BJ (cell line): ENCODE measurements around the gene CDH23. TPM values are rescaled to one million over a fixed set of nuclear protein-coding genes. Genes with fewer than 3 reads are reported as not detected.
A peak's percentile ranks its signal among the peaks of the same experiment; 100 is the strongest.

Source experiments
- CTCF ChIA-PET: fragments of 350-600 bp; formaldehyde crosslinking; extraction: SDS; loops from one replicate; lab custom pipeline; 2021; ENCODE audit warnings: antibody characterized with exemption, inconsistent platforms; lab: Yijun Ruan, JAX
- POLR2A ChIA-PET: fragments of 300-600 bp; sonication (Branson Sonifier 250); formaldehyde crosslinking; extraction: SDS; loops from one replicate; lab custom pipeline; 2021; ENCODE audit warnings: antibody characterized with exemption; lab: Charles Lee
- DNase-seq: peaks from one replicate; pipeline ENCODE4 v3.0.0-alpha.2; 2011; ENCODE audit warnings: low read depth
- H3K27me3 ChIP-seq: 2 replicates; pipeline ENCODE4 v1.6.0; 2011; ENCODE audit warnings: low read length; ENCODE audit not compliant: control insufficient read depth, insufficient read depth
- H3K36me3 ChIP-seq: 2 replicates; pipeline ENCODE4 v1.5.1; 2011; ENCODE audit warnings: low read length; ENCODE audit not compliant: control insufficient read depth, insufficient read depth
- H3K4me3 ChIP-seq: 2 replicates; pipeline ENCODE4 v1.5.1; 2011; ENCODE audit warnings: low read depth, mild to moderate bottlenecking, control low read depth, low read length
- CTCF ChIP-seq: IDR thresholded peaks from 2 replicates; pipeline ENCODE4 v1.5.1; 2011; ENCODE audit warnings: low read depth, mild to moderate bottlenecking, control low read depth, inconsistent platforms, low read length, moderate library complexity; ENCODE audit not compliant: insufficient read depth
- polyA plus RNA-seq: library from polyadenylated mRNA; depleted of rRNA; stranded (reverse); fragments of >200 nt; gene quantifications from 2 replicates; pipeline ENCODE4 v1.2.3, GENCODE V29; 2011

Gene CDH23
- polyA plus RNA-seq, 1 experiment = 0.05 TPM

- H3K36me3 ChIP-seq = peaks cover 3% of the 10 kb centered on the region; the same call in 1 of the 2 replicates
- no peak for TF ChIP-seq CTCF
- CTCF ChIA-PET = interaction anchor here (0.6 to 3.3 kb wide), 12 partner anchors 11 to 383 kb away, joined by 3 to 18 read pairs (median 4); no protein-coding TSS in a partner anchor
- H3K27me3 ChIP-seq = no peaks in the 10 kb centered on the region
- peak; percentile 28 for DNase-seq
- H3K4me3 ChIP-seq = no peak overlapping the region
- POLR2A ChIA-PET = interaction anchor here (0.6 kb wide), 1 partner anchor 8 kb away, joined by 7 read pairs; no protein-coding TSS in a partner anchor
Observed at GRCh38 chr10:71767420-71768035, 370.8 kb downstream of the CDH23 start.

GRCh38 chr10:71769279-71769823 is 372.6 kb downstream of the CDH23 start:
- Histone ChIP-seq H3K27me3 (no peaks in the 10 kb centered on the region), H3K4me3 (no peak overlapping the region), H3K36me3 (peaks cover 3% of the 10 kb centered on the region; the same call in 1 of the 2 replicates)
- CTCF ChIA-PET = interaction anchor here (1.0 to 2.9 kb wide), 5 partner anchors 13 to 127 kb away, joined by 3 to 8 read pairs (median 4); no protein-coding TSS in a partner anchor
- no peak for TF ChIP-seq CTCF
- POLR2A ChIA-PET = interaction anchor here (0.5 kb wide), 1 partner anchor 966 kb away, joined by 3 read pairs; no protein-coding TSS in a partner anchor
- no peak for DNase-seq

- Histone ChIP-seq H3K4me3 (no peak overlapping the region), H3K27me3 (no peaks in the 10 kb centered on the region), H3K36me3 (peaks cover 3% of the 10 kb centered on the region; the same call in 1 of the 2 replicates)
- no peak for TF ChIP-seq CTCF
- ChIA-PET CTCF (no interaction called here), POLR2A (no interaction called here)
- no peak for DNase-seq
Observed at GRCh38 chr10:71770255-71770654, 373.5 kb downstream of the CDH23 start.

GRCh38 chr10:71770789-71771188 is 374.1 kb downstream of the CDH23 start:
- TF ChIP-seq CTCF = no peak
- Histone ChIP-seq H3K36me3 (peaks cover 3% of the 10 kb centered on the region; the same call in 1 of the 2 replicates), H3K4me3 (0 out of 2 replicates have a peak overlapping the region, but pooled peaks have one; percentile 85), H3K27me3 (no peaks in the 10 kb centered on the region)
- POLR2A ChIA-PET = no interaction called here
- DNase-seq = no peak
- CTCF ChIA-PET = interaction anchor here (3.5 to 3.8 kb wide), 2 partner anchors 14 to 75 kb away, joined by 31 to 50 read pairs; no protein-coding TSS in a partner anchor

- no peak for TF ChIP-seq CTCF
- DNase-seq = no peak
- Histone ChIP-seq H3K36me3 (peaks cover 1% of the 10 kb centered on the region; the same call in 1 of the 2 replicates), H3K27me3 (no peaks in the 10 kb centered on the region), H3K4me3 (peak overlapping the region; percentile 85; the same call in 1 of the 2 replicates)
- ChIA-PET POLR2A (no interaction called here), CTCF (interaction anchor here (2.5 to 3.8 kb wide), 3 partner anchors 14 to 75 kb away, joined by 8 to 50 read pairs (median 31); no protein-coding TSS in a partner anchor)
Observed at GRCh38 chr10:71771204-71771603, 374.5 kb downstream of the CDH23 start.
